Thyroid gland (tissue), 4 donors: ENCODE measurements around the gene CSK.

Source experiments
- POLR2A ChIP-seq, 2 donors: fragments of 450-650 bp; IDR thresholded peaks; one replicate each; pipeline ENCODE4 v1.6.1; 2017; ENCODE audit warnings: antibody characterized with exemption in 2 of 2, mild to moderate bottlenecking in 2 of 2, moderate library complexity in 1 of 2
- TF ChIP-seq, protein P1 (sequence below), 6 experiments: fragments of 200-600 bp in 3 of 6; fragments of 450-650 bp in 3 of 6; sonication (generic) in 3 of 6; IDR thresholded peaks; one replicate each; pipeline ENCODE4 v1.5.1; 2016 to 2019; ENCODE audit warnings: antibody characterized with exemption in 6 of 6, mild to moderate bottlenecking in 2 of 6, inconsistent platforms in 1 of 6, moderate library complexity in 1 of 6

DNA sequence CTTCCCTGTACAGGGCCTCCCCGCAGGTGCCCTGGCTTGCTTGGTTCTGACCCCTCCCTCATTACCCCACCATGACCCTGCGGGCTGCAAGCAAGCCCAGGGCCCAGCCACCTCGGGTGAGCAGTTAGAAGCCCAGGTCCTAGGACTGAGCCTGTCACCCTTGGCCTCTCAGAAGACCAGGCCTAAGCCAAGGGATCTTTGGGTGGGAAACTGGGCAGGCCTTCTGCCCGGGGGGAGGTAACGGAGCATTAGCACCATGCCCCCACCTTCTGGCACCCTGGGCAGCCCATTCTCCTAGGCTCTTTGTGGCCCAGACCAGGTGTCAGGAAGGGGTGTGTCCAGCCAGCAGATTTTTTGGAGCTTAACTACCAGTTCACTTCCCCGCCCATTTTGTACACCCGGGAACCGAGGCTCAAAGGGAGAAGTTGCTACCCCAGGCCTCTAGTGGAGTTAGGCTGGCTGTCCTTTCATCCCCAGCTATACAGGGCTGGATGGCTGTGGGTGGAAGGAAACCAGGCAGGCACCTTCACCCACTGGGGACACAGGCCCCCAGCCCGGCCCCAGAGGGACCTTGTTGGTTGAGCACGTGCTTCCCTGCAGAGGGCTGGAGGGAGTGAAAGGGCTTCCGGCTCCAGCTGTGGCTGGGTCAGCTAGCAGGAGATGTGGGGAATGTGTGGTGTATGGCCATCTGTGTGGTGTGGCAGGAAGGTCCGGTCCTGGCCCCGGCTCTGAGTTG is 1.4 kb downstream of the CSK start:
- TF ChIP-seq, protein P1, sequence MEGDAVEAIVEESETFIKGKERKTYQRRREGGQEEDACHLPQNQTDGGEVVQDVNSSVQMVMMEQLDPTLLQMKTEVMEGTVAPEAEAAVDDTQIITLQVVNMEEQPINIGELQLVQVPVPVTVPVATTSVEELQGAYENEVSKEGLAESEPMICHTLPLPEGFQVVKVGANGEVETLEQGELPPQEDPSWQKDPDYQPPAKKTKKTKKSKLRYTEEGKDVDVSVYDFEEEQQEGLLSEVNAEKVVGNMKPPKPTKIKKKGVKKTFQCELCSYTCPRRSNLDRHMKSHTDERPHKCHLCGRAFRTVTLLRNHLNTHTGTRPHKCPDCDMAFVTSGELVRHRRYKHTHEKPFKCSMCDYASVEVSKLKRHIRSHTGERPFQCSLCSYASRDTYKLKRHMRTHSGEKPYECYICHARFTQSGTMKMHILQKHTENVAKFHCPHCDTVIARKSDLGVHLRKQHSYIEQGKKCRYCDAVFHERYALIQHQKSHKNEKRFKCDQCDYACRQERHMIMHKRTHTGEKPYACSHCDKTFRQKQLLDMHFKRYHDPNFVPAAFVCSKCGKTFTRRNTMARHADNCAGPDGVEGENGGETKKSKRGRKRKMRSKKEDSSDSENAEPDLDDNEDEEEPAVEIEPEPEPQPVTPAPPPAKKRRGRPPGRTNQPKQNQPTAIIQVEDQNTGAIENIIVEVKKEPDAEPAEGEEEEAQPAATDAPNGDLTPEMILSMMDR (IDR thresholded peaks at IDR 0.05): no peak
- TF ChIP-seq POLR2A (IDR thresholded peaks at IDR 0.05): no peak
